Endothelial cell of umbilical vein (primary cell): ENCODE data around the gene PAX6. TPM values are rescaled to one million over a fixed set of nuclear protein-coding genes. Genes with fewer than 3 reads are reported as not detected.

ENCODE experiments used
- BruUV-seq: library from RNA; stranded (reverse); fragments of 400-500 nt; replicated peaks from 2 replicates; lab custom pipeline; 2021; lab: Mats Ljungman, UMichigan
- CTCF ChIA-PET: fragments of 300-600, 350-600 bp; sonication (Branson Sonifier 250); formaldehyde crosslinking; loops from one replicate; lab custom pipeline; 2021; ENCODE audit warnings: antibody characterized with exemption, inconsistent platforms; lab: Charles Lee
- POLR2A ChIA-PET: fragments of 300-600, 350-600 bp; sonication (Branson Sonifier 250); formaldehyde crosslinking; loops from one replicate; lab custom pipeline; 2021; ENCODE audit warnings: antibody characterized with exemption, inconsistent platforms; lab: Charles Lee
- DNase-seq: peaks from one replicate; pipeline ENCODE4 v3.0.0-alpha.2; 2011; ENCODE audit warnings: low read depth, low spot score
- FAIRE-seq: peaks from 2 replicates; lab custom pipeline; 2011; peaks lifted over from hg19 to GRCh38; lab: Jason Lieb, UNC
- H2AFZ ChIP-seq: 2 replicates; pipeline ENCODE4 v1.6.0; 2012; ENCODE audit warnings: low read depth, low read length, control low read depth, inconsistent platforms
- H3K27ac ChIP-seq: 2 replicates; pipeline ENCODE4 v1.5.1; 2011; ENCODE audit warnings: low read depth, mild to moderate bottlenecking, control low read depth, low read length, moderate library complexity; ENCODE audit not compliant: insufficient read depth
- H3K27me3 ChIP-seq, 2 experiments: 2 replicates each; pipeline versions ENCODE4 v1.6.0 to v1.6.1; 2011; ENCODE audit warnings: low read length in 2 of 2, mixed read lengths in 1 of 2; ENCODE audit not compliant: control insufficient read depth in 2 of 2, insufficient read depth in 2 of 2
- H3K36me3 ChIP-seq, 2 experiments: 2 replicates in 1 of 2; 3 replicates in 1 of 2; pipeline ENCODE4 v1.5.1; 2011; ENCODE audit warnings: low read length in 2 of 2, mild to moderate bottlenecking in 1 of 2, moderate library complexity in 1 of 2; ENCODE audit not compliant: control insufficient read depth in 2 of 2, insufficient read depth in 2 of 2; ENCODE audit errors: extremely low read depth in 1 of 2
- H3K4me1 ChIP-seq: 3 replicates; pipeline ENCODE4 v1.5.1; 2011; ENCODE audit warnings: mild to moderate bottlenecking, low read length; ENCODE audit not compliant: control insufficient read depth, insufficient read depth; ENCODE audit errors: extremely low read depth
- H3K4me2 ChIP-seq: 2 replicates; pipeline ENCODE4 v1.6.1; 2011; ENCODE audit warnings: low read length, control low read depth, mixed read lengths; ENCODE audit not compliant: insufficient read depth
- H3K4me3 ChIP-seq, 3 experiments: fragments of 200-600 bp in 1 of 3; sonication (generic), shearing (Covaris generic) in 1 of 3; replicated peaks in 1 of 3; 2 replicates each; pipeline ENCODE4 v1.5.1; 2011 to 2016; ENCODE audit warnings: control low read depth in 3 of 3, low read length in 3 of 3, mild to moderate bottlenecking in 2 of 3, inconsistent platforms in 1 of 3, low read depth in 1 of 3, moderate library complexity in 1 of 3; ENCODE audit not compliant: insufficient read depth in 1 of 3
- H3K79me2 ChIP-seq: 2 replicates; pipeline ENCODE4 v1.6.0; 2012; ENCODE audit warnings: low read length, inconsistent platforms; ENCODE audit not compliant: control insufficient read depth, insufficient read depth
- H3K9ac ChIP-seq: replicated peaks from 2 replicates; pipeline ENCODE3; 2011; ENCODE audit warnings: low read length, control low read depth; ENCODE audit not compliant: insufficient read depth; ENCODE audit errors: extremely low read depth
- H3K9me1 ChIP-seq: replicated peaks from 3 replicates; pipeline ENCODE4 v1.6.0; 2011; ENCODE audit warnings: mild to moderate bottlenecking, low read length; ENCODE audit not compliant: control insufficient read depth, insufficient read depth; ENCODE audit errors: extremely low read depth
- H3K9me3 ChIP-seq: replicated peaks from 2 replicates; pipeline ENCODE4 v1.5.1; 2012; ENCODE audit warnings: low read length, inconsistent platforms; ENCODE audit not compliant: control insufficient read depth, insufficient read depth
- H4K20me1 ChIP-seq: replicated peaks from 2 replicates; pipeline ENCODE3; 2011; ENCODE audit warnings: mild to moderate bottlenecking, low read length; ENCODE audit not compliant: control insufficient read depth, insufficient read depth; ENCODE audit errors: extremely low read depth
- CTCF ChIP-seq, 2 donors: IDR thresholded peaks; 1 replicate in 1 of 2; 2 replicates in 1 of 2; pipeline ENCODE4 v1.5.1; 2011; ENCODE audit warnings: low read length in 2 of 2, mild to moderate bottlenecking in 2 of 2, moderate library complexity in 2 of 2, control low read depth in 1 of 2, inconsistent platforms in 1 of 2, low read depth in 1 of 2; ENCODE audit not compliant: insufficient read depth in 1 of 2; ENCODE audit errors: extremely low read depth in 1 of 2
- EZH2 ChIP-seq: IDR thresholded peaks from 2 replicates; pipeline ENCODE4 v1.6.1; 2012; ENCODE audit warnings: borderline replicate concordance, low read depth, mild to moderate bottlenecking, moderate library complexity, low read length, inconsistent platforms; ENCODE audit not compliant: severe bottlenecking
- FOS ChIP-seq: IDR thresholded peaks from 2 replicates; pipeline ENCODE4 v1.6.1; 2011; ENCODE audit warnings: mild to moderate bottlenecking, low read length, moderate library complexity, borderline replicate concordance; ENCODE audit not compliant: insufficient read depth
- GATA2 ChIP-seq: IDR thresholded peaks from 2 replicates; pipeline ENCODE4 v1.7.0; 2011; ENCODE audit warnings: low read depth, mild to moderate bottlenecking, moderate library complexity, mixed read lengths, low read length; ENCODE audit not compliant: insufficient read length, insufficient read depth
- JUN ChIP-seq: IDR thresholded peaks from 2 replicates; pipeline ENCODE4 v1.6.1; 2011; ENCODE audit warnings: borderline replicate concordance, low read depth; ENCODE audit not compliant: insufficient read length, insufficient read depth
- MAX ChIP-seq: IDR thresholded peaks from 2 replicates; pipeline ENCODE4 v1.6.1; 2011; ENCODE audit not compliant: insufficient read depth, insufficient read length
- MYC ChIP-seq: IDR thresholded peaks from one replicate; pipeline ENCODE4 v1.6.1; 2011; ENCODE audit warnings: mild to moderate bottlenecking, low read depth, low read length
- POLR2A ChIP-seq: IDR thresholded peaks from 2 replicates; pipeline ENCODE4 v1.6.1; 2012; ENCODE audit warnings: low read depth, mild to moderate bottlenecking, control low read depth, low read length
- POLR2AphosphoS5 ChIP-seq: IDR thresholded peaks from 2 replicates; pipeline ENCODE4 v1.6.1; 2012; ENCODE audit warnings: low read depth, mild to moderate bottlenecking, control low read depth, low read length, moderate library complexity; ENCODE audit not compliant: insufficient read depth
- dilution Hi-C: fragments of 300-500 bp; cut with MboI; formaldehyde crosslinking; loops from one replicate; pipeline ENCODE4 v1.15.0; 2019; ENCODE audit warnings: low sequenced_read_pairs; ENCODE audit not compliant: extremely low pct_ligation_motif_present
- intact Hi-C: fragments of 100-400 bp; cut with micrococcal nuclease; formaldehyde crosslinking; loops from one replicate; pipeline ENCODE4 v1.10.0; 2022
- polyA plus RNA-seq, 4 experiments: library from polyadenylated mRNA; depleted of rRNA in 3 of 4; stranded (reverse) in 3 of 4; unstranded in 1 of 4; fragments of >200 nt; gene quantifications; 2 replicates each; pipeline versions ENCODE4 v1.2.1 to v1.2.3, GENCODE V29; 2011 to 2012; ENCODE audit warnings: missing spikeins in 1 of 4
- total RNA-seq: library from RNA; stranded (reverse); gene quantifications from 2 replicates; pipeline ENCODE4 v1.2.3, GENCODE V29; 2021

PAX6 gene
- total and polyA plus RNA-seq, 2 donors (not counting 3 experiments of a cell fraction or from before 2014, with no cell fraction given): not detected

GRCh38 chr11:31764261-31764660, 46.9 kb downstream of the PAX6 start:
- no peak for FAIRE-seq
- Histone ChIP-seq H3K27me3 (no peaks in the 10 kb centered on the region), H3K9me3 (no peaks in the 10 kb centered on the region), H2AFZ (no peak overlapping the region), H3K9me1 (no peaks in the 10 kb centered on the region), H4K20me1 (no peaks in the 10 kb centered on the region), H3K79me2 (no peaks in the 10 kb centered on the region), H3K36me3 (no peaks in the 10 kb centered on the region), H3K27ac (no peak overlapping the region), H3K9ac (no peak overlapping the region), H3K4me3 (no peak overlapping the region), H3K4me1 (no peaks in the 10 kb centered on the region), H3K4me2 (no peak overlapping the region)
- ChIA-PET CTCF (interaction anchor here (2.0 to 3.1 kb wide), 2 partner anchors 16 to 123 kb away, joined by 7 to 10 read pairs; no protein-coding TSS in a partner anchor), POLR2A (no interaction called here)
- no peak for DNase-seq
- intact Hi-C loops (no loop called here), dilution Hi-C loops (no loop called here)
- no peak for TF ChIP-seq POLR2AphosphoS5
- no peak for TF ChIP-seq EZH2
- TF ChIP-seq MAX: no peak
- TF ChIP-seq POLR2A: no peak
- no peak for TF ChIP-seq MYC
- TF ChIP-seq GATA2: no peak
- no peak for TF ChIP-seq CTCF (IDR thresholded peaks at IDR 0.05; ENCODE audit: extremely low read depth in 1 of 2, insufficient read depth in 1 of 2, low read depth in 1 of 2, low read length in 2 of 2)
- TF ChIP-seq JUN: no peak
- TF ChIP-seq FOS: no peak
- BruUV-seq: no TSS peak
